KOPT-K1 (cell line): ENCODE measurements around the gene WNT9B.

ENCODE experiments used
- H3K27ac ChIP-seq: fragments of 200-600 bp; sonication (generic); 2 replicates; pipeline ENCODE4 v1.5.1; 2016; ENCODE audit warnings: antibody characterized with exemption, mild to moderate bottlenecking, low read depth, low read length; ENCODE audit not compliant: poor library complexity, severe bottlenecking
- H3K36me3 ChIP-seq: fragments of 200-600 bp; sonication (generic); 2 replicates; pipeline ENCODE4 v1.5.1; 2017; ENCODE audit warnings: antibody characterized with exemption, mild to moderate bottlenecking, low read length, moderate library complexity; ENCODE audit not compliant: insufficient read depth
- H3K9me3 ChIP-seq: fragments of 200-600 bp; sonication (generic); 2 replicates; pipeline ENCODE4 v1.5.1; 2017; ENCODE audit warnings: antibody characterized with exemption, low read length, mild to moderate bottlenecking; ENCODE audit not compliant: insufficient read depth, poor library complexity, severe bottlenecking

Gene WNT9B

GRCh38 chr17:46894024-46894423 lies 42.6 kb downstream of the WNT9B start:
- H3K27ac ChIP-seq, result no peak overlapping the region
- peaks cover 3% of the 10 kb centered on the region for H3K9me3 ChIP-seq
- H3K36me3 ChIP-seq, result no peaks in the 10 kb centered on the region

- H3K9me3 ChIP-seq, result peaks cover 3% of the 10 kb centered on the region
- H3K36me3 ChIP-seq, result no peaks in the 10 kb centered on the region
- no peak overlapping the region for H3K27ac ChIP-seq
Observed at GRCh38 chr17:46894476-46895151, 43.2 kb downstream of the WNT9B start.

GRCh38 chr17:46895171-46895570 lies 43.8 kb downstream of the WNT9B start:
- H3K36me3 ChIP-seq, result no peaks in the 10 kb centered on the region
- no peak overlapping the region for H3K27ac ChIP-seq
- peaks cover 3% of the 10 kb centered on the region for H3K9me3 ChIP-seq

GRCh38 chr17:46896991-46897390 lies 45.6 kb downstream of the WNT9B start:
- Histone ChIP-seq H3K27ac (no peak overlapping the region), H3K9me3 (peaks cover 3% of the 10 kb centered on the region), H3K36me3 (no peaks in the 10 kb centered on the region)

- Histone ChIP-seq H3K9me3 (peaks cover 3% of the 10 kb centered on the region), H3K36me3 (no peaks in the 10 kb centered on the region), H3K27ac (no peak overlapping the region)
Observed at GRCh38 chr17:46898364-46898763, 47.0 kb downstream of the WNT9B start.

- H3K36me3 ChIP-seq, result no peaks in the 10 kb centered on the region
- H3K27ac ChIP-seq, result no peak overlapping the region
- peaks cover 3% of the 10 kb centered on the region for H3K9me3 ChIP-seq
Observed at GRCh38 chr17:46898860-46899259, 47.5 kb downstream of the WNT9B start.

GRCh38 chr17:46901291-46901690 lies 49.9 kb downstream of the WNT9B start:
- Histone ChIP-seq H3K36me3 (no peaks in the 10 kb centered on the region), H3K27ac (no peak overlapping the region), H3K9me3 (peaks cover 3% of the 10 kb centered on the region)

GRCh38 chr17:46903762-46904672 lies 52.6 kb downstream of the WNT9B start:
- H3K36me3 ChIP-seq, result no peaks in the 10 kb centered on the region
- H3K9me3 ChIP-seq, result no peaks in the 10 kb centered on the region
- no peak overlapping the region for H3K27ac ChIP-seq

- Histone ChIP-seq H3K36me3 (no peaks in the 10 kb centered on the region), H3K9me3 (no peaks in the 10 kb centered on the region), H3K27ac (no peak overlapping the region)
Observed at GRCh38 chr17:46908068-46908737, 56.8 kb downstream of the WNT9B start.

- no peaks in the 10 kb centered on the region for H3K36me3 ChIP-seq
- no peak overlapping the region for H3K27ac ChIP-seq
- no peaks in the 10 kb centered on the region for H3K9me3 ChIP-seq
Observed at GRCh38 chr17:46910179-46910927, 59.0 kb downstream of the WNT9B start.

GRCh38 chr17:46911311-46911710 lies 59.9 kb downstream of the WNT9B start:
- H3K36me3 ChIP-seq, result no peaks in the 10 kb centered on the region
- H3K9me3 ChIP-seq, result no peaks in the 10 kb centered on the region
- no peak overlapping the region for H3K27ac ChIP-seq

GRCh38 chr17:46915596-46915995 lies 64.2 kb downstream of the WNT9B start:
- no peaks in the 10 kb centered on the region for H3K9me3 ChIP-seq
- no peaks in the 10 kb centered on the region for H3K36me3 ChIP-seq
- no peak overlapping the region for H3K27ac ChIP-seq

GRCh38 chr17:46916211-46916610 lies 64.8 kb downstream of the WNT9B start:
- Histone ChIP-seq H3K27ac (no peak overlapping the region), H3K36me3 (no peaks in the 10 kb centered on the region), H3K9me3 (no peaks in the 10 kb centered on the region)

GRCh38 chr17:46916623-46917022 lies 65.2 kb downstream of the WNT9B start:
- Histone ChIP-seq H3K27ac (no peak overlapping the region), H3K36me3 (no peaks in the 10 kb centered on the region), H3K9me3 (no peaks in the 10 kb centered on the region)

GRCh38 chr17:46917041-46917440 lies 65.7 kb downstream of the WNT9B start:
- Histone ChIP-seq H3K9me3 (no peaks in the 10 kb centered on the region), H3K36me3 (no peaks in the 10 kb centered on the region), H3K27ac (no peak overlapping the region)
